H1 (cell line): ENCODE results near the gene LPP. TPM values are rescaled to one million over a fixed set of nuclear protein-coding genes. Genes with fewer than 3 reads are reported as not detected.

Experiments used
- CTCF ChIA-PET: fragments of 300-600 bp; sonication (Branson Sonifier 250); formaldehyde crosslinking; loops from one replicate; lab custom pipeline; 2021; ENCODE audit not compliant: partially characterized antibody; lab: Charles Lee
- POLR2A ChIA-PET: fragments of 300-600 bp; sonication (Branson Sonifier 250); formaldehyde crosslinking; loops from one replicate; lab custom pipeline; 2021; ENCODE audit warnings: inconsistent platforms; ENCODE audit not compliant: partially characterized antibody; lab: Charles Lee
- DNase-seq, 2 experiments: peaks; one replicate each; pipeline versions ENCODE4 v3.0.0 to v3.0.0-alpha.2; 2010 to 2022; ENCODE audit warnings: low spot score in 2 of 2, low read depth in 1 of 2, mixed read lengths in 1 of 2
- FAIRE-seq: peaks from 2 replicates; lab custom pipeline; 2011; peaks lifted over from hg19 to GRCh38; lab: Jason Lieb, UNC
- H2AFZ ChIP-seq: 2 replicates; pipeline ENCODE4 v1.8.1; 2012; ENCODE audit warnings: low read length, inconsistent platforms
- H2AK5ac ChIP-seq: 2 replicates; pipeline ENCODE4 v1.6.1; 2013; ENCODE audit warnings: low read depth, low read length
- H2BK120ac ChIP-seq: replicated peaks from 2 replicates; pipeline ENCODE3; 2013; ENCODE audit warnings: low read depth, low read length, inconsistent platforms
- H2BK12ac ChIP-seq: 2 replicates; pipeline ENCODE4 v1.6.1; 2013; ENCODE audit warnings: low read depth, low read length
- H2BK15ac ChIP-seq: 2 replicates; pipeline ENCODE4 v1.6.1; 2013; ENCODE audit warnings: low read length
- H2BK20ac ChIP-seq: 2 replicates; pipeline ENCODE4 v1.6.1; 2013; ENCODE audit warnings: low read length
- H2BK5ac ChIP-seq: 2 replicates; pipeline ENCODE4 v1.6.1; 2013; ENCODE audit warnings: low read depth, low read length
- H3K14ac ChIP-seq: 2 replicates; pipeline ENCODE4 v1.6.1; 2013; ENCODE audit warnings: inconsistent platforms; ENCODE audit not compliant: insufficient read length
- H3K18ac ChIP-seq: 2 replicates; pipeline ENCODE4 v1.6.1; 2013; ENCODE audit warnings: low read length; ENCODE audit errors: extremely low read depth
- H3K23ac ChIP-seq: 2 replicates; pipeline ENCODE4 v1.6.1; 2013; ENCODE audit warnings: inconsistent platforms; ENCODE audit not compliant: insufficient read length
- H3K23me2 ChIP-seq: 2 replicates; pipeline ENCODE4 v1.6.1; 2013; ENCODE audit warnings: low read depth, low read length
- H3K27ac ChIP-seq: 2 replicates; pipeline ENCODE4 v1.6.1; 2011; ENCODE audit warnings: low read depth, low read length, inconsistent platforms
- H3K27me3 ChIP-seq, 4 experiments: replicated peaks in 1 of 4; 1 replicate in 1 of 4; 2 replicates in 3 of 4; pipeline versions ENCODE4 v1.6.1 to v1.8.1; 2011 to 2013; ENCODE audit warnings: low read length in 3 of 4, mild to moderate bottlenecking in 3 of 4, inconsistent platforms in 2 of 4, mixed read lengths in 2 of 4, moderate library complexity in 1 of 4; ENCODE audit not compliant: control insufficient read depth in 3 of 4, insufficient read depth in 3 of 4; ENCODE audit errors: extremely low read depth in 1 of 4
- H3K36me3 ChIP-seq, 4 experiments: 2 replicates each; pipeline versions ENCODE4 v1.6.1 to v1.8.1; 2011 to 2013; ENCODE audit warnings: mild to moderate bottlenecking in 4 of 4, low read length in 3 of 4, moderate library complexity in 2 of 4, control low read depth in 1 of 4, inconsistent platforms in 1 of 4; ENCODE audit not compliant: insufficient read depth in 4 of 4, control insufficient read depth in 2 of 4
- H3K4ac ChIP-seq: replicated peaks from 2 replicates; pipeline ENCODE3; 2013; ENCODE audit warnings: low read length, low read depth, mixed read lengths, inconsistent platforms; ENCODE audit not compliant: insufficient read length
- H3K4me1 ChIP-seq, 4 experiments: replicated peaks in 1 of 4; 1 replicate in 1 of 4; 2 replicates in 3 of 4; pipeline versions ENCODE4 v1.6.1 to v1.8.1; 2011 to 2013; ENCODE audit warnings: low read length in 3 of 4, inconsistent platforms in 2 of 4, mixed read lengths in 1 of 4; ENCODE audit not compliant: insufficient read depth in 4 of 4, control insufficient read depth in 3 of 4
- H3K4me2 ChIP-seq, 2 experiments: 2 replicates each; pipeline versions ENCODE4 v1.6.1 to v1.8.1; 2011 to 2013; ENCODE audit warnings: low read depth in 2 of 2, low read length in 2 of 2, control low read depth in 1 of 2, inconsistent platforms in 1 of 2, mild to moderate bottlenecking in 1 of 2; ENCODE audit not compliant: insufficient read depth in 1 of 2
- H3K4me3 ChIP-seq, 4 experiments: fragments of 200-600, 300-600 bp in 1 of 4; sonication (generic), shearing (Covaris generic), sonication (Bioruptor Twin) in 1 of 4; 2 replicates each; pipeline versions ENCODE4 v1.5.1 to v1.8.1; 2011 to 2016; ENCODE audit warnings: low read length in 4 of 4, low read depth in 3 of 4, control low read depth in 2 of 4, inconsistent platforms in 2 of 4, mild to moderate bottlenecking in 2 of 4, mixed read lengths in 1 of 4, moderate library complexity in 1 of 4; ENCODE audit not compliant: insufficient read depth in 2 of 4; ENCODE audit errors: extremely low read depth in 1 of 4
- H3K56ac ChIP-seq: replicated peaks from 2 replicates; pipeline ENCODE3; 2013; ENCODE audit warnings: low read depth, mild to moderate bottlenecking, mixed read lengths, low read length, inconsistent platforms; ENCODE audit not compliant: insufficient read length
- H3K79me1 ChIP-seq: 2 replicates; pipeline ENCODE4 v1.6.1; 2013; ENCODE audit warnings: low read depth, low read length, control low read depth
- H3K79me2 ChIP-seq, 2 experiments: 2 replicates each; pipeline versions ENCODE4 v1.6.1 to v1.8.1; 2012 to 2013; ENCODE audit warnings: low read length in 2 of 2, mild to moderate bottlenecking in 2 of 2, inconsistent platforms in 1 of 2; ENCODE audit not compliant: insufficient read depth in 2 of 2, control insufficient read depth in 1 of 2
- H3K9ac ChIP-seq, 4 experiments: replicated peaks in 1 of 4; 1 replicate in 1 of 4; 2 replicates in 3 of 4; pipeline versions ENCODE4 v1.6.1 to v1.8.1; 2011 to 2013; ENCODE audit warnings: low read depth in 3 of 4, low read length in 3 of 4, control low read depth in 2 of 4, mild to moderate bottlenecking in 2 of 4, moderate library complexity in 2 of 4, inconsistent platforms in 1 of 4; ENCODE audit errors: extremely low read depth in 1 of 4
- H3K9me3 ChIP-seq, 2 experiments: 2 replicates each; pipeline versions ENCODE4 v1.6.1 to v1.8.1; 2012 to 2013; ENCODE audit warnings: mild to moderate bottlenecking in 2 of 2, moderate library complexity in 2 of 2, control low read depth in 1 of 2, inconsistent platforms in 1 of 2, low read depth in 1 of 2, low read length in 1 of 2, mixed read lengths in 1 of 2; ENCODE audit not compliant: insufficient read depth in 2 of 2
- H4K20me1 ChIP-seq, 2 experiments: replicated peaks in 1 of 2; 2 replicates each; pipeline versions ENCODE3 to v1.8.1; 2011 to 2013; ENCODE audit warnings: inconsistent platforms in 2 of 2, low read length in 2 of 2, mild to moderate bottlenecking in 1 of 2; ENCODE audit not compliant: insufficient read depth in 2 of 2, control insufficient read depth in 1 of 2
- H4K5ac ChIP-seq: 2 replicates; pipeline ENCODE4 v1.6.1; 2013; ENCODE audit warnings: low read length, low read depth, mixed read lengths, inconsistent platforms; ENCODE audit not compliant: insufficient read length
- H4K8ac ChIP-seq: 2 replicates; pipeline ENCODE4 v1.8.0; 2013; ENCODE audit warnings: mild to moderate bottlenecking, moderate library complexity, low read length, inconsistent platforms; ENCODE audit not compliant: insufficient read depth; ENCODE audit errors: extremely low read depth
- H4K91ac ChIP-seq: replicated peaks from 2 replicates; pipeline ENCODE3; 2013; ENCODE audit warnings: low read length, mixed read lengths, inconsistent platforms; ENCODE audit not compliant: insufficient read length
- EP300 ChIP-seq, 2 experiments: IDR thresholded peaks; 1 replicate in 1 of 2; 2 replicates in 1 of 2; pipeline ENCODE4 v1.6.1; 2011 to 2012; ENCODE audit warnings: low read depth in 2 of 2, low read length in 2 of 2, mild to moderate bottlenecking in 2 of 2, borderline replicate concordance in 1 of 2, inconsistent platforms in 1 of 2, moderate library complexity in 1 of 2
- RNF2 ChIP-seq: fragments of 200-900, 300-1000 bp; sonication (generic); IDR thresholded peaks from 2 replicates; pipeline ENCODE4 v1.7.1; 2016; ENCODE audit warnings: borderline replicate concordance, low read depth, mild to moderate bottlenecking, antibody characterized with exemption, low read length; ENCODE audit not compliant: poor library complexity, severe bottlenecking; ENCODE audit errors: missing control alignments
- WGBS, 2 experiments: shearing (Covaris generic) in 1 of 2; methylation state at CpG; one replicate each; pipeline versions ENCODE4 v1.1.6 to v1.1.7; 2013 to 2015; ENCODE audit warnings: low lambda C conversion rate in 2 of 2, mixed read lengths in 2 of 2, inconsistent platforms in 1 of 2, low coverage in 1 of 2, missing lambda C conversion rate in 1 of 2; ENCODE audit not compliant: insufficient replicate concordance in 2 of 2, insufficient coverage in 1 of 2, insufficient read length in 1 of 2; ENCODE audit errors: extremely low coverage in 1 of 2, missing lambda C conversion rate in 1 of 2; 5-methylcytosine and 5-hydroxymethylcytosine counted together
- polyA plus RNA-seq, 7 experiments: library from polyadenylated mRNA; depleted of rRNA in 3 of 7; stranded (reverse) in 5 of 7; unstranded in 2 of 7; fragments of >200 nt in 5 of 7; fragments of 200-250 nt in 2 of 7; gene quantifications; 1 replicate in 5 of 7; 2 replicates in 1 of 7; 4 replicates in 1 of 7; pipeline versions ENCODE4 v1.2.1 to v1.2.3, GENCODE V29; 2011 to 2013; ENCODE audit warnings: missing spikeins in 2 of 7, mixed read lengths in 2 of 7
- total RNA-seq: library from RNA; stranded (reverse); fragmentation: NEBNext Ultra II Directional; extraction: Animal tissue kit (Norgen Biotek cat#: 25700); gene quantifications from 2 replicates; pipeline ENCODE4 v1.2.1, GENCODE V29; 2021

The LPP gene
- total and polyA plus RNA-seq, 2 of the 8 experiments (the other 6 are each of a cell fraction or from before 2014, with no cell fraction given), result 10.0 to 53.3 TPM

- Histone ChIP-seq H3K27me3 (no peaks in the 10 kb centered on the region), H3K4ac (no peak overlapping the region), H3K14ac (no peak overlapping the region), H3K36me3 (no peaks in the 10 kb centered on the region), H4K5ac (no peak overlapping the region), H4K8ac (no peak overlapping the region), H3K79me2 (no peaks in the 10 kb centered on the region), H2BK5ac (no peak overlapping the region), H3K79me1 (peaks cover 5% of the 10 kb centered on the region; the same call in 1 of the 2 replicates), H2BK20ac (no peak overlapping the region), H3K27ac (no peak overlapping the region), H3K9me3 (no peaks in the 10 kb centered on the region), H2AK5ac (no peak overlapping the region), H2BK12ac (no peak overlapping the region), H3K4me2 (no peak overlapping the region), H4K20me1 (peaks cover 0 to 1% of the 10 kb centered on the region in 2 experiments), H2AFZ (no peak overlapping the region), H3K9ac (no peak overlapping the region), H4K91ac (no peak overlapping the region), H3K4me3 (no peak overlapping the region), H2BK15ac (no peak overlapping the region), H3K23ac (no peak overlapping the region), H3K18ac (no peak overlapping the region), H2BK120ac (no peak overlapping the region), H3K4me1 (no peaks in the 10 kb centered on the region), H3K56ac (no peak overlapping the region), H3K23me2 (no peaks in the 10 kb centered on the region)
- no peak for DNase-seq
- TF ChIP-seq EP300 (IDR thresholded peaks at IDR 0.05; ENCODE audit: borderline replicate concordance in 1 of 2, low read depth in 2 of 2, low read length in 2 of 2), result no peak
- TF ChIP-seq RNF2, result no peak
- CTCF ChIA-PET, result no interaction called here
- FAIRE-seq, result no peak
- POLR2A ChIA-PET, result interaction anchor here (1.0 kb wide), 2 partner anchors 16 to 168 kb away, joined by 3 read pairs; no protein-coding TSS in a partner anchor
- 91% methylated on average over 6 of the region's 6 CpGs; no CpG with 5 or more reads in 1 of the 2 experiments for WGBS, 2 experiments
Observed at GRCh38 chr3:188323067-188323842, 169.3 kb downstream of the LPP start.
